SHP77 treated with DMSO at 0.1 percent for 48 hours (cell line): ENCODE measurements around the gene KIAA1614.
"Not testable (repeated sequence)": the region's sequence is repeated elsewhere in the genome, so short reads cannot be mapped to it uniquely, and the experiment has no call there.

ENCODE experiments used
- DNase-seq: peaks from one replicate; lab custom pipeline; 2025; lab: John Stamatoyannopoulos, UW

Gene KIAA1614

GRCh38 chr1:180966312-180966711 lies 53.6 kb downstream of the KIAA1614 start:
- DNase-seq = no peak

GRCh38 chr1:180966744-180967536 lies 54.2 kb downstream of the KIAA1614 start:
- no peak for DNase-seq

GRCh38 chr1:180967558-180967957 lies 54.9 kb downstream of the KIAA1614 start:
- DNase-seq = no peak

GRCh38 chr1:180968834-180969233 lies 56.1 kb downstream of the KIAA1614 start:
- DNase-seq = not testable (repeated sequence)

GRCh38 chr1:180969434-180969833 lies 56.7 kb downstream of the KIAA1614 start:
- no peak for DNase-seq

- DNase-seq = no peak
Measured at GRCh38 chr1:180970333-180971079, 57.8 kb downstream of the KIAA1614 start.

- DNase-seq = no peak
Measured at GRCh38 chr1:180971273-180971997, 58.7 kb downstream of the KIAA1614 start.

- DNase-seq = no peak
Measured at GRCh38 chr1:180973369-180973768, 60.7 kb downstream of the KIAA1614 start.

GRCh38 chr1:180974236-180974635 lies 61.5 kb downstream of the KIAA1614 start:
- DNase-seq = no peak

- no peak for DNase-seq
Measured at GRCh38 chr1:180975551-180975950, 62.9 kb downstream of the KIAA1614 start.

- DNase-seq = no peak
Measured at GRCh38 chr1:180976191-180976590, 63.5 kb downstream of the KIAA1614 start.

- no peak for DNase-seq
Measured at GRCh38 chr1:180976732-180977357, 64.1 kb downstream of the KIAA1614 start.

- no peak for DNase-seq
Measured at GRCh38 chr1:180981596-180982387, 69.1 kb downstream of the KIAA1614 start.

- DNase-seq = no peak
Measured at GRCh38 chr1:180982422-180982821, 69.7 kb downstream of the KIAA1614 start.

- no peak for DNase-seq
Measured at GRCh38 chr1:180988253-180988752, 75.6 kb downstream of the KIAA1614 start.

- no peak for DNase-seq
Measured at GRCh38 chr1:180994262-180994661, 81.6 kb downstream of the KIAA1614 start.

GRCh38 chr1:180997843-180998504 lies 85.3 kb downstream of the KIAA1614 start:
- no peak for DNase-seq
